BLaER1 (cell line): Measurements from ENCODE around the gene NOL8.

Experiments
- H3K27ac ChIP-seq: shearing (Covaris generic); formaldehyde crosslinking; 2 replicates; pipeline ENCODE4 v1.8.1; 2022
- H3K27me3 ChIP-seq: shearing (Covaris generic); formaldehyde crosslinking; 2 replicates; pipeline ENCODE4 v1.8.1; 2022
- H3K36me3 ChIP-seq: shearing (Covaris generic); formaldehyde crosslinking; 2 replicates; pipeline ENCODE4 v1.8.1; 2022
- H3K4me1 ChIP-seq: shearing (Covaris generic); formaldehyde crosslinking; 2 replicates; pipeline ENCODE4 v1.8.1; 2022
- H3K4me2 ChIP-seq: shearing (Covaris generic); formaldehyde crosslinking; 2 replicates; pipeline ENCODE4 v1.8.1; 2022
- H3K4me3 ChIP-seq: shearing (Covaris generic); formaldehyde crosslinking; 2 replicates; pipeline ENCODE4 v1.8.1; 2022
- H3K9ac ChIP-seq: shearing (Covaris generic); formaldehyde crosslinking; 2 replicates; pipeline ENCODE4 v1.8.1; 2022
- H3K9me3 ChIP-seq: shearing (Covaris generic); formaldehyde crosslinking; 2 replicates; pipeline ENCODE4 v1.8.1; 2022
- H4K20me1 ChIP-seq: shearing (Covaris generic); formaldehyde crosslinking; 2 replicates; pipeline ENCODE4 v1.8.1; 2022
- Cebpa-rat ChIP-seq: shearing (Covaris generic); IDR thresholded peaks from 2 replicates; pipeline ENCODE4 v1.8.1; 2022

Gene NOL8

GRCh38 chr9:92294297-92294676, 30.9 kb downstream of the NOL8 start:
- Histone ChIP-seq H3K27me3 (no peaks in the 10 kb centered on the region), H3K9ac (peak overlapping the region; percentile 94), H3K4me1 (peaks cover 72% of the 10 kb centered on the region), H3K27ac (peak overlapping the region; percentile 96), H3K36me3 (peaks cover 39% of the 10 kb centered on the region), H3K4me2 (peak overlapping the region; percentile 93), H4K20me1 (peaks cover 32% of the 10 kb centered on the region), H3K9me3 (no peaks in the 10 kb centered on the region), H3K4me3 (peak overlapping the region; percentile 80)
- TF ChIP-seq Cebpa-rat: no peak

GRCh38 chr9:92293452-92294296, 31.5 kb downstream of the NOL8 start, which contains the start of gene IARS1:
TSS of gene IARS1 (minus strand) at chr9:92293697. CDS start at chr9:92289419, 4,278 bp downstream.
- peak within 1 kb of the TSS; percentile 80 for H3K4me3 ChIP-seq
- H3K9ac ChIP-seq: peak within 1 kb of the TSS; percentile 94
- no peaks in the 10 kb centered on the region for H3K9me3 ChIP-seq
- peak; percentile 98 for TF ChIP-seq Cebpa-rat
- H3K27me3 ChIP-seq: no peaks in the 10 kb centered on the region
- H3K4me1 ChIP-seq: peaks cover 66% of the 10 kb centered on the region
- peaks cover 38% of the 10 kb centered on the region for H4K20me1 ChIP-seq
- H3K36me3 ChIP-seq: peaks cover 44% of the 10 kb centered on the region
- H3K27ac ChIP-seq: peak within 1 kb of the TSS; percentile 96
- peak within 1 kb of the TSS; percentile 96 for H3K4me2 ChIP-seq

DNA sequence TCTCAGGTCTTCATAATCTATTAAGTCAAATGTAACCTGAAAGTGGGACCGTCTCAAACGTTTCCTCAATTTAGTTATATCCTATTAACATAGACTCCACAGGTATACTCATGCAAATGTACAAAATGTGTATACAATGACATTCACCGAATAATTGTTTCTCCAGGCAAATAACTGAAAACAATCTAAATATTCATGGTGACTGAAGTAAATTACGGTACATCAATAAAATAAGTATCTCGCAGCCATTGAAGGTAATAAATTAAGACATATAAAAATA, 32.1 kb downstream of the NOL8 start:
- TF ChIP-seq Cebpa-rat: no peak
- H3K9me3 ChIP-seq: no peaks in the 10 kb centered on the region
- peaks cover 45% of the 10 kb centered on the region for H4K20me1 ChIP-seq
- no peaks in the 10 kb centered on the region for H3K27me3 ChIP-seq
- peak overlapping the region; percentile 80 for H3K4me3 ChIP-seq
- H3K9ac ChIP-seq: peak overlapping the region; percentile 94
- H3K4me2 ChIP-seq: peak overlapping the region; percentile 96
- peaks cover 60% of the 10 kb centered on the region for H3K4me1 ChIP-seq
- H3K27ac ChIP-seq: peak overlapping the region; percentile 96
- H3K36me3 ChIP-seq: peaks cover 48% of the 10 kb centered on the region

DNA sequence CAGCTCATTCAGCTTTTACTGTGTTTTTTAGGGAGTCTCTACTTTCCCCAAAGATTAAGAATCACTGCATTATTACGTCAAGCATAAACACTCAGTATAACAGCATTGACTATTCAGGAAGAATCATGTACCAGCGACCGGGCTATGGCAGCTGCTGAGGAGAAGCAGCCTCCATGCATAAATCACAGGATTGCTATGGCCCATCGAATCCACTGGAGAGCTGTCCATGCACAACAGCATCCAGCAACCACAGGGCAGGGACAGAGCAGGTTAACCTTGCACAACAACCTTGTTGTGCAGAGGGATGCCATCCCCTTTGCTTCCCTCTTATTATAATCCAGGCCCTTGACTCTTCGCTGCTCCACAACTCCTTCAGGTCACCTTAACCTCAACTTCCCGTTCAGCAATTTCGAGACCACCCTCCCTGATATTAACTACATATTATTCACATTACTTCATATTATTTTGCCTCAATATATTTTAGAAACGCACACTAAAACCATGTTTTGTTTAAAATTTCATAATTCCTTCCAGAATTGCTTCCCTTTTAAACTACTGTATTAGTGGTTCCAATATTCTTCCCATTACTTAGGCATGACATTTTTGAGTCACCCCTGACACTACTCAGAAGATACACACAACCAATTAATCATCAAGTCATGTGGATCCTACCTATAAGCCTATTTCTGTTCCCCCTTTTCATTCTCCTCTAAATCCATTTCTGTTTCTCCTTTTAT, 32.6 kb downstream of the NOL8 start:
- Histone ChIP-seq H3K4me1 (peaks cover 55% of the 10 kb centered on the region), H4K20me1 (peaks cover 50% of the 10 kb centered on the region), H3K4me3 (peak overlapping the region; percentile 80), H3K9me3 (no peaks in the 10 kb centered on the region), H3K36me3 (peaks cover 48% of the 10 kb centered on the region), H3K27me3 (no peaks in the 10 kb centered on the region), H3K27ac (peak overlapping the region; percentile 96), H3K4me2 (peak overlapping the region; percentile 96), H3K9ac (peak overlapping the region; percentile 94)
- no peak for TF ChIP-seq Cebpa-rat

DNA sequence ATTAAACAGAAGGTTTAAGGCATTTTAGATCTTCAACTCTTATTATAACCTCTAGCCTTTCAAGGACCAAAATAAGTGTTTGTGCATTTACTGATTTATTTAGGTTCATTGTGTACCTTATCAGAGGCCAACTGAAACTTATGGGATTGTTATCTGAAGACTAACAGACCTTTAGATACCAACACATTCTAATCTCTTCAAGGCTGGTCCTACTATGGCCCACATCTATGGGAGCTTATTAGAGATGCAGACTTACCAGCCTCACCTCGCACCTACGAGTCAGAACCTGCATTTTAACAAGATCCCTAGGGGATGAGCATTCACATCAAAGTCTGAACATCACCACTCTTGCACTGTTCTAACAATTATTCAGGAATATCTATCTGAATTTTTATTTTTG, 33.6 kb downstream of the NOL8 start:
- Histone ChIP-seq H3K4me1 (peaks cover 45% of the 10 kb centered on the region), H3K27ac (no peak overlapping the region), H3K9ac (peak overlapping the region; percentile 94; the same call in 1 of the 2 replicates), H3K4me2 (peak overlapping the region; percentile 96), H3K9me3 (no peaks in the 10 kb centered on the region), H3K27me3 (no peaks in the 10 kb centered on the region), H4K20me1 (peaks cover 59% of the 10 kb centered on the region), H3K36me3 (peaks cover 48% of the 10 kb centered on the region), H3K4me3 (peak overlapping the region; percentile 80)
- no peak for TF ChIP-seq Cebpa-rat

GRCh38 chr9:92290785-92291429, 34.2 kb downstream of the NOL8 start:
- Histone ChIP-seq H4K20me1 (peaks cover 66% of the 10 kb centered on the region), H3K36me3 (peaks cover 55% of the 10 kb centered on the region), H3K27ac (no peak overlapping the region), H3K9me3 (no peaks in the 10 kb centered on the region), H3K4me3 (no peak overlapping the region; the same call in 1 of the 2 replicates), H3K9ac (no peak overlapping the region), H3K4me1 (peaks cover 39% of the 10 kb centered on the region), H3K4me2 (peak overlapping the region; percentile 96), H3K27me3 (no peaks in the 10 kb centered on the region)
- TF ChIP-seq Cebpa-rat: no peak

DNA sequence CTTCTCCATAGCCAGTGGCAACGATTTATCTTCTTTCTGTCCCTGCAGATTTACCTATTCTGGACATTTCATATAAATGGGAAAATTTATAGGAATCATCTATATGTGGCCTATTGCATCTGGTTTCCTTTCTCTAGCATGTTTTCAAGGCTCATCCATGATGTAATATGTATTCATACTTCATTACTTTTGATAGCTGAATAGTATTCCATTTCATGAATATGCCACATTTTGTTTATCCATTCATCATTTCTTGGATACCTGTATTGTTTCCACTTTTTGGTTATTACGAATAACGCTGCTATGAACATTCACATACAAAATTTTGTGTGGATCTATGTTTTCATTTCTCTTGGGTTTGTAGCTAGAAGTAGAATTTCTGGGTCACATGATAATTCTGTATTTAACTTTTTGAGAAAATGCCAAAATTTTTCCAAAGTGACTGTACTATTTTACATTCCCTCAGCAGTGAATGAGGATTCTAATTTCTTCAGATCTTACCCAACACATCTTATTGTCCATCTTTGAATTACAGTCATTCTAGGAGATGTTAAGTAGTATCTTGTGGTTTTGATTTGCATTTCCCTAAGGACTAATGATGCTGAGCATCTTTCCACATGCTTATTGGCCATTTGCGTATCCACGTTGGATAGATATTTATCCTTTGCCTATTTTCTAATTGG, 35.3 kb downstream of the NOL8 start:
- H3K4me3 ChIP-seq: no peak overlapping the region
- H3K27ac ChIP-seq: no peak overlapping the region
- H3K9ac ChIP-seq: no peak overlapping the region
- H3K36me3 ChIP-seq: peaks cover 65% of the 10 kb centered on the region
- peaks cover 76% of the 10 kb centered on the region for H4K20me1 ChIP-seq
- no peak for TF ChIP-seq Cebpa-rat
- peaks cover 28% of the 10 kb centered on the region for H3K4me1 ChIP-seq
- H3K4me2 ChIP-seq: no peak overlapping the region
- no peaks in the 10 kb centered on the region for H3K27me3 ChIP-seq
- no peaks in the 10 kb centered on the region for H3K9me3 ChIP-seq

DNA sequence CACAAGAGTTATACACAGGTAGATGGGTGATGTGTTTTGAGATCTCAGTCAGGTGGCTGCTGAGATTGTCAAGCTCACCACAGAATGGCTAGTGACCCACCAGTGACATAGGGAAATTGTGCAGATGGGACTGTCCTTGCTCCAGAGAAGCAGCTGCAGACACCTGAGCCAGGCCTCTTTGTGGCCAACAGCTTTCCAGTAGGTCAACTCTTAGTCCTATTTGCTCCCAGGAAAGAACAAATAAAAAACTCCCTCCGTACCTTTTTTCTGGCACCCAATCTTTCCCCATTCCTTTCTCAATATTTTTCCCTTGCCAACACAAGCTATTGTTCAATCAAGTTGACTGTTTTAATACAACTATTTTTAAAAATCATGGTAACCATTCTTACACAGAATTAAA, 45.8 kb downstream of the NOL8 start:
- no peak overlapping the region for H3K27ac ChIP-seq
- no peak for TF ChIP-seq Cebpa-rat
- peaks cover 23% of the 10 kb centered on the region for H3K4me1 ChIP-seq
- H4K20me1 ChIP-seq: peaks cover 100% of the 10 kb centered on the region
- no peaks in the 10 kb centered on the region for H3K9me3 ChIP-seq
- H3K4me3 ChIP-seq: no peak overlapping the region
- H3K27me3 ChIP-seq: no peaks in the 10 kb centered on the region
- no peak overlapping the region for H3K4me2 ChIP-seq
- peaks cover 100% of the 10 kb centered on the region for H3K36me3 ChIP-seq
- H3K9ac ChIP-seq: no peak overlapping the region

DNA sequence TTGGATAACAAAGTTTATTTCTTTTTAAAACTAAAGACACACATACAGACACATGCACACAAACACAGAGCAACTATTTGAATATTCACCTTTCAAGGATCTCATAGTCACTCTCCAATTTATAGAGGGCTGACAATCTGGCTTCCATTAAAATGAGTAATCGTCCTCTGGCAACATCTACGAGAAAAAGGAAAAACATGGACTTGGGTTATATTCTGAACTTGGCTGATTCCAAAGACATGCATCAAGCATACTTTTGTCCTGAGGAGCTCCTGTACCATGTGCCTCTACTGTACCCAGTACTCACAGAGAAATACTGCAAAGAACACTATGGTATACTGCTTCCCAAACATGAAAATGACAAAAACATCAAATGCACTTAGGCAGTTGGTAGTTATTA, 47.0 kb downstream of the NOL8 start:
- peaks cover 100% of the 10 kb centered on the region for H3K36me3 ChIP-seq

More for the DNA sequence above, 47.0 kb downstream of the NOL8 start:
- Histone ChIP-seq H3K4me3 (no peak overlapping the region), H3K27ac (no peak overlapping the region), H3K4me2 (no peak overlapping the region), H3K9ac (no peak overlapping the region), H3K27me3 (no peaks in the 10 kb centered on the region), H3K4me1 (peaks cover 23% of the 10 kb centered on the region), H3K9me3 (no peaks in the 10 kb centered on the region), H4K20me1 (peaks cover 100% of the 10 kb centered on the region)
- no peak for TF ChIP-seq Cebpa-rat
